Stimulated activated CD4-positive, alpha-beta T cell treated with anti-CD3 and anti-CD28 coated beads, Interleukin-4, amount 100 ng/mL, for 1 hour (primary cell): ENCODE results near the gene SUSD4.

ENCODE experiments used
- DNase-seq: peaks from one replicate; pipeline ENCODE4 v3.0.0-alpha.2; 2020

Gene SUSD4

GRCh38 chr1:223355699-223356098 is 8.3 kb downstream of the SUSD4 start:
- no peak for DNase-seq

GRCh38 chr1:223353939-223354338 is 10.0 kb downstream of the SUSD4 start:
- no peak for DNase-seq

GRCh38 chr1:223352944-223353343 is 11.0 kb downstream of the SUSD4 start:
- DNase-seq = no peak

- no peak for DNase-seq
Observed at GRCh38 chr1:223350361-223350908, 13.5 kb downstream of the SUSD4 start.

- no peak for DNase-seq
Observed at GRCh38 chr1:223349241-223349640, 14.7 kb downstream of the SUSD4 start.

- DNase-seq = no peak
Observed at GRCh38 chr1:223348439-223348838, 15.5 kb downstream of the SUSD4 start.

- DNase-seq = no peak
Observed at GRCh38 chr1:223347583-223347982, 16.4 kb downstream of the SUSD4 start.

GRCh38 chr1:223346311-223346710 is 17.7 kb downstream of the SUSD4 start:
- DNase-seq = no peak

GRCh38 chr1:223345720-223346119 is 18.3 kb downstream of the SUSD4 start:
- DNase-seq = no peak

- DNase-seq = no peak
Observed at GRCh38 chr1:223344491-223344890, 19.5 kb downstream of the SUSD4 start.

- DNase-seq = no peak
Observed at GRCh38 chr1:223343692-223344091, 20.3 kb downstream of the SUSD4 start.

GRCh38 chr1:223341121-223341520 is 22.9 kb downstream of the SUSD4 start:
- no peak for DNase-seq

GRCh38 chr1:223340637-223341036 is 23.3 kb downstream of the SUSD4 start:
- no peak for DNase-seq

GRCh38 chr1:223339861-223340260 is 24.1 kb downstream of the SUSD4 start:
- DNase-seq = no peak

GRCh38 chr1:223338811-223339746 is 24.9 kb downstream of the SUSD4 start:
- DNase-seq = no peak

GRCh38 chr1:223337174-223337869 is 26.7 kb downstream of the SUSD4 start:
- DNase-seq = no peak

- no peak for DNase-seq
Observed at GRCh38 chr1:223334156-223334555, 29.8 kb downstream of the SUSD4 start.

- no peak for DNase-seq
Observed at GRCh38 chr1:223332997-223333396, 31.0 kb downstream of the SUSD4 start.

GRCh38 chr1:223331929-223332328 is 32.0 kb downstream of the SUSD4 start:
- no peak for DNase-seq

GRCh38 chr1:223331301-223331700 is 32.7 kb downstream of the SUSD4 start:
- no peak for DNase-seq

GRCh38 chr1:223330466-223330865 is 33.5 kb downstream of the SUSD4 start:
- DNase-seq = no peak

GRCh38 chr1:223329664-223330415 is 34.1 kb downstream of the SUSD4 start:
- DNase-seq = no peak

- DNase-seq = no peak
Observed at GRCh38 chr1:223329252-223329651, 34.7 kb downstream of the SUSD4 start.
